NCI-H345 (cell line): ENCODE measurements around the gene APBA3.

Source experiments
- DNase-seq: peaks from one replicate; lab custom pipeline; 2025; lab: John Stamatoyannopoulos, UW

Gene APBA3

DNA sequence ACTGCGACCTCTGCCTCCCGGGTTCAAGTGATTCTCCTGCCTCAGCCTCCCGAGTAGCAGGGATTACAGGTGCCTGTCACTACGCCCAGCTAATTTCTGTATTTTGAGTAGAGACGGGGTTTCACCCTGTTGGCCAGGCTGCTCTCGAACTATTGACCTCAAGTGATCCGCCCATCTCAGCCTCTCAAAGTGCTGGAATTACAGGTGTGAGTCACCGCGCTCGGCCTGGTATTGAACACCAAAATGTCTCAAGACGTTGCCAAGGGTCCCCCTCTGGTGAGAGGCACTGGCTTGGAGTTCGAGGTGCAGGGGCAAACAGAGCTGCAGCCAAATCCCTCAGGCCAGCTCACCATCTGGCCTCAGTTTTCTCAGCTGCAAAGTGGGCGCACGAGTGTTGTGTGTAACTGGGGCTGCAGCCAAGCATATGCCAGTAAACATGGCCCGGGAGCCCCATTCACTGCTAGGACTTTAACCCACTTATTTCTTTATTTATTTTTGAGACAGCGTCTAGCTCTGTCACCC is 45.3 kb downstream of the APBA3 start:
- DNase-seq = no peak

DNA sequence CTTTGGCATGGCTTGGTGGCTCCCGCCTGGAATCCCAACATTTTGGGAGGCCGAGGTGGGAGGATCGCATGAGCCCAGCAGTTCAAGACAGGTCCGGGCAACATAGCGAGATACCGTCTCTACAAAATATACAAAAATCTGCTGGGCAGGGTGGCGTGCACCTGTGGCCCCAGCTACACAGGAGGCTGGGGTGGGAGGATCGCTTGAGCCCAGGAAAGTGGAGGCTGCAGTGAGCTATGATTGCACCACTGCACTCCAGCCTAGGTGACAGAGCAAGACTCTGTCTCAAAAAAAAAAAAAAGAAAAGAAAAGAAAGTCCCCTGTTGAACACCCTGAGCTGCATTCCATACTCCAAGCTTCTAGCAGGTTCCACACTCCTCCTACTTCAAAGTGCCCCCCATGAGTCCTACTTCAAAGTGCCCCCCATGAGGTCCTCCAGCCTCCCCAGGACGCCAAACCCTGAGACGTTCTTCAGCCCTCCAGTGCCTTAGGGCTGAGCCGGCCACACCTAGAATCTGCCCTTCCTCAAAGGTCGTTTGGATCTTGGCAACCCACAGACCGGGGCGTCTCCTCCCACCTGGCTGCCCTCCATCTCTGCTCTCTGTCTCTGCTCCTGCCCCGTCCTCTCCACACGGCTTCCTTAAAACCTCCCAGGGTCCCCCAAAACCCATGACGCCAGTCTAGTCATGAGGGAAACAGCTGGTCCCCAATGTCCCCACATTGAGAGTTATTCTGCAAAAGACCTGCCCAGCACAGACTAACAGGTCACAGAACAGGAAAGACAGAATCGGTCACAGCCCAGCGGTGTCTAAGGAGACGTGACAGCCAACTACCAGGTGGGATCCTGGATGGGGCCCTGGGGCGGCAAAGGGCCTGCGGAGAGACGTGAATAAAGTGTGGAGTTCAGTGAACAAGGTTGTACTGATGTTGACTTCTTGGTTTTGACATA is 48.6 kb downstream of the APBA3 start:
- DNase-seq = peak; percentile 34

DNA sequence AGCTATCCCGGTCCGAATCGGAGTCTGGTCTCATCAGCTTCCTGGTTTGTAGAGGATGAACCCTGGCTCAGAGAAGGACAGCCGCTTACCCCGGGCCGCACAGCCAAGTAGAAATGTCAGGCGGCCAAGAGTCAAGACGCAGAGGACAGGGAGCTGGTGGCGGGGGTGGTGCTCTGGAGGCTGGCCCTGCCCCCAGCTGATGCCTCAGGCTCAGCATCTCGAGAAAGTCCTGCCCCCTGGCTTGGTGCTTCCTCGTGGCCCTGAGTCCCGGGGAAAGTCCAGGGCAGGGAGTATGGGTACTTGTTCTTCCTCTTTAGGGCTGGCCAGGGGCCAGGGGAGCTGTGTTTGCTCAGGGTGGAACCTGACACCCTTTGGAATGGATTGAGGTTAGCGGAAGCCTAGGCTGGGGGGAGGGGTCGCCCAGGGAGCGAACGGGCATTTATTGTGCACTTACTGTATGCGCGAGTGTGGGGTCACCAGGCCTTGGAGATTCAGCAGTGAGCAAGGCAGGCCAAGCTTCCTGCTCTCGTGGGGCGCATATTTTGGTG is 51.2 kb downstream of the APBA3 start:
- DNase-seq = peak; percentile 71

DNA sequence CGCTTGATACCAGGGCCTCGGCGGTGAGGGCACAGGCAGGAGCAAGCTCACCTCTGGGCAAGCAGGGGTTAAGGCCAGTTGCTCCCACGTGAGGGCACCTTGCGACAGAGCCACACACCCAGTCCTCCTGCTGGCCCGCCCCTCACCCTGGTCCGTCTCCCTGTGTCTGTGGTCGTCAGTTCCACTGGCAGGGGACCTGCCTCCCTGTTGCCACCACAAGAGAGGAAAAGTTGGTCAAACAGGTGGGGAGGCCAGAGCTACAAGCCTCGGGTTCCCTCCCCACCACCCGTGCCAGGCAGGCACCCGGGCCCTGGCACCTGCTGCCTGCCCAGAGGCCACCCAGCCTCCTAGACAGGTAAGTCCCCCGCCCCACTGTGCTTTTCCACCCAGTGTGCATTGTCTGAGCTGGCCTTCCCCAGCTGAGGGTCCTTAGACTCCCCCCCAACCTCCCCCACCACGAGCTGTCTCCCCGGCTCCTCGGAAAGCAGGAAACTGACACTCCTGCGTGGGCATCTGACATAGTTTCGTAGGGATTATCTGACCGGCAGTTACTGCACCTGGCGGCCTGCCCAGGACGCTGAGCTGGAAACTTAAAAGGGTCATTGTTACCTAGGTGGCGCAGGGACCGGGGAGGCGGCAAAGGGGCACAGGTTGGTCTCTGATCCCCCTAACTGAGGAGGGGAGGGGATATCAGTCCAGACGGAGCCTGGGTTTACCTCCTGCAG is 53.1 kb downstream of the APBA3 start, which contains the start of gene TJP3:
Gene TJP3, plus strand, starts transcription at position 178 of the 725 bp plus-strand sequence. CDS start 20,049 bp downstream, outside the sequence.
- DNase-seq = peak; percentile 30

DNA sequence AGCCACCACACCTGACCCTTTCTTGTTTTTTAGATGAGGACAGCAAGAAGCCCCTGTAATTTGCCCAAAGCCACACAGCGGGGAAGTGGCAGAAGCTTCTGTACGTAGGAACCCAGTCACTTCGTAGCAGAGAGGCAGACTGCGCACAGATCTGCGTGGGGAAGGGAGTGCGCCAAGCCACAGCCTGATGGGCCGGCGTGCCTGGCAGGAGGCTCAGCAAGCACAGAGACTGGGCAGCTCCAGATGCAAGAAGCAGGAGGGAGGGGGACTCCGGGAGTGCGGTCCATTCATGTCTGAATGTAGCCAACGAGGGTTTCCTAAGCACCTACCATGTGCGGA is 53.7 kb downstream of the APBA3 start:
- DNase-seq = no peak

DNA sequence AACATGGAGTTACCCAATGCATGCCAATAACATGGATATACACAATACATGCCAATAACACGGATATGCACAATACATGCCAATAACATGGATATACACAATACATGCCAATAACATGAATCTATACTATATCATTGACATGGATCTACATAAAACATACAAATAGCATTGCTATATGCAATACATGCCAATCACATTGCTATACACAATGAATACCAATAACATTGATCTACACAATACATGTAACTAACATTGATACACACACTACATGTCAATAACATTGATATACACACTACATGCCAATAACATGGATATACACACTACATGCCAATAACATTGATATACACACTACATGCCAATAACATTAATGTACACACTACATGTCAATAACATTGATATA is 60.3 kb downstream of the APBA3 start:
- no peak for DNase-seq
